Natural killer cell (primary cell): ENCODE results near the gene DSTYK. TPM values are rescaled to one million over a fixed set of nuclear protein-coding genes. Genes with fewer than 3 reads are reported as not detected.
A peak's percentile ranks its signal among the peaks of the same experiment; 100 is the strongest.
"Not testable (repeated sequence)": the region's sequence is repeated elsewhere in the genome, so short reads cannot be mapped to it uniquely, and the experiment has no call there.

Source experiments
- ATAC-seq, 3 donors: fragments of 150-1000 bp in 2 of 3; fragments of 200-7000 bp in 1 of 3; cut with Tn5 transposase; 1 replicate in 1 of 3; 2 replicates in 2 of 3; pipeline ENCODE4 v1.10.0; 2021; ENCODE audit warnings: mild to moderate bottlenecking in 2 of 3, moderate library complexity in 2 of 3
- DNase-seq, 2 donors: peaks; one replicate each; pipeline versions ENCODE4 v3.0.0 to v3.0.0-alpha.2; 2013 to 2021; ENCODE audit warnings: mixed read lengths in 1 of 2
- H3K27ac ChIP-seq: one replicate; pipeline ENCODE4 v1.5.1; 2013; ENCODE audit warnings: mild to moderate bottlenecking, low read length
- H3K27me3 ChIP-seq: one replicate; pipeline ENCODE4 v1.6.1; 2013; ENCODE audit warnings: low read length; ENCODE audit not compliant: control insufficient read depth, insufficient read depth
- H3K36me3 ChIP-seq: one replicate; pipeline ENCODE4 v1.6.1; 2013; ENCODE audit warnings: low read length; ENCODE audit not compliant: control insufficient read depth, insufficient read depth
- H3K4me1 ChIP-seq: one replicate; pipeline ENCODE4 v1.6.1; 2013; ENCODE audit warnings: low read length; ENCODE audit not compliant: control insufficient read depth, insufficient read depth
- H3K4me3 ChIP-seq: one replicate; pipeline ENCODE4 v1.5.1; 2013; ENCODE audit warnings: low read length
- H3K9me3 ChIP-seq: one replicate; pipeline ENCODE4 v1.6.1; 2013; ENCODE audit warnings: low read length; ENCODE audit not compliant: control insufficient read depth, insufficient read depth
- H3K27ac Mint-ChIP-seq, 2 donors: one replicate each; pipeline ENCODE4 v1.8.0; 2022; ENCODE audit warnings: mild to moderate bottlenecking in 2 of 2, mixed read lengths in 2 of 2, moderate library complexity in 1 of 2
- H3K27me3 Mint-ChIP-seq, 2 donors: one replicate each; pipeline ENCODE4 v1.8.0; 2022; ENCODE audit warnings: low read depth in 2 of 2, mixed read lengths in 2 of 2
- H3K36me3 Mint-ChIP-seq: one replicate; pipeline ENCODE4 v1.8.0; 2022; ENCODE audit warnings: mixed read lengths
- H3K4me1 Mint-ChIP-seq, 2 donors: one replicate each; pipeline ENCODE4 v1.8.0; 2022; ENCODE audit warnings: mixed read lengths in 2 of 2
- H3K4me3 Mint-ChIP-seq: one replicate; pipeline ENCODE4 v1.8.0; 2022; ENCODE audit warnings: mild to moderate bottlenecking, moderate library complexity, mixed read lengths
- H3K9me3 Mint-ChIP-seq, 2 donors: one replicate each; pipeline ENCODE4 v1.8.0; 2022; ENCODE audit warnings: mixed read lengths in 2 of 2
- CTCF ChIP-seq: fragments of 200-600 bp; IDR thresholded peaks from one replicate; pipeline ENCODE4 v1.8.0; 2022; ENCODE audit warnings: antibody characterized with exemption
- WGBS: methylation state at CpG from one replicate; pipeline ENCODE4 v1.1.7; 2013; ENCODE audit warnings: missing lambda C conversion rate; ENCODE audit not compliant: insufficient coverage; 5-methylcytosine and 5-hydroxymethylcytosine counted together
- intact Hi-C: fragments of 100-400 bp; cut with micrococcal nuclease; formaldehyde crosslinking; loops from one replicate; pipeline ENCODE4 v1.14.2; 2022
- total RNA-seq, 4 donors: library from RNA; stranded (reverse); fragments of 120-200 nt in 1 of 4; gene quantifications; one replicate each; pipeline versions ENCODE4 v1.2.3 to v1.2.4, GENCODE V29; 2013 to 2022

The DSTYK gene
- total RNA-seq, 3 donors from 2014 or later (not counting 1 experiment from before 2014, with no cell fraction given): 9.9 to 17.5 (median 14.9) TPM

- 75% methylated on average over 4 of the region's 4 CpGs for WGBS
- peaks cover 13% of the 10 kb centered on the region for H3K36me3 ChIP-seq
- Mint-ChIP-seq H3K27ac (peak overlapping the region in 1 of 2 donors; percentile 6), H3K4me1 (peaks cover 15 to 40% of the 10 kb centered on the region in 2 donors), H3K36me3 (no peaks in the 10 kb centered on the region), H3K27me3 (no peaks in the 10 kb centered on the region), H3K4me3 (no peak overlapping the region), H3K9me3 (no peaks in the 10 kb centered on the region)
- H3K4me3 ChIP-seq: no peak overlapping the region
- no peak overlapping the region for H3K27ac ChIP-seq
- H3K27me3 ChIP-seq: no peaks in the 10 kb centered on the region
- intact Hi-C loops: no loop called here
- DNase-seq (no peak), ATAC-seq (no peak)
- no peak for TF ChIP-seq CTCF
- H3K9me3 ChIP-seq: no peaks in the 10 kb centered on the region
- peaks cover 3% of the 10 kb centered on the region for H3K4me1 ChIP-seq
These were observed 27.7 kb downstream of the DSTYK start for GRCh38 chr1:205183676-205184335.

- DNase-seq: no peak
- no peak for TF ChIP-seq CTCF
- H3K27ac Mint-ChIP-seq: no peak overlapping the region
- H3K9me3 ChIP-seq: no peaks in the 10 kb centered on the region
- intact Hi-C loops: no loop called here
- H3K27ac ChIP-seq: no peak overlapping the region
- H3K4me1 ChIP-seq: peaks cover 3% of the 10 kb centered on the region
- no peak overlapping the region for H3K4me3 ChIP-seq
- WGBS: 87% methylated on average over 2 of the region's 2 CpGs
- peaks cover 13% of the 10 kb centered on the region for H3K36me3 ChIP-seq
- H3K36me3 Mint-ChIP-seq: no peaks in the 10 kb centered on the region
- no peaks in the 10 kb centered on the region for H3K27me3 Mint-ChIP-seq
- H3K9me3 Mint-ChIP-seq: no peaks in the 10 kb centered on the region
- no peaks in the 10 kb centered on the region for H3K27me3 ChIP-seq
- no peak overlapping the region for H3K4me3 Mint-ChIP-seq
- no peak for ATAC-seq
- peaks cover 15 to 39% of the 10 kb centered on the region in 2 donors for H3K4me1 Mint-ChIP-seq
These were observed 28.6 kb downstream of the DSTYK start for GRCh38 chr1:205182930-205183329.

DNA sequence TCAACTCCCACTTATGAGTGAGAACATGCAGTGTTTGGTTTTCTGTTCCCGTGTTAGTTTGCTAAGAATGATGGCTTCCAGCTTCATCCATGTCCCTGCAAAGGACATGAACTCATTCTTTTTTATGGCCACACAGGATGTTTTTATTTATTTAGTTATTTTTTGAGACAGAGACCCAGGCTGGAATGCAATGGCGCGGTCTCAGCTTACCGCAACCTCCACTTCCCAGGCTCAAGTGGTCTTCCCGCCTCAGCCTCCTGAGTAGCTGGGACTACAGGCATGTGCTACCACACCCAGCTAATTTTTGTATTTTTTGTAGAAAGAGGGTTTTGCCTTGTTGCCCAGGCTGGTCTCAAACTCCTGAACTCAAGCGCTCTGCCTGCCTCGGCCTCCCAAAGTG, 31.2 kb downstream of the DSTYK start:
- ATAC-seq, H3K27ac ChIP-seq, intact Hi-C loops: not testable (repeated sequence)

GRCh38 chr1:205179842-205180241, 31.7 kb downstream of the DSTYK start:
- 100% methylated on average over 2 of the region's 2 CpGs for WGBS
- TF ChIP-seq CTCF: no peak
- no peak overlapping the region for H3K4me3 ChIP-seq
- H3K4me1 ChIP-seq: peaks cover 3% of the 10 kb centered on the region
- no peak overlapping the region for H3K27ac Mint-ChIP-seq
- H3K4me3 Mint-ChIP-seq: no peak overlapping the region
- H3K4me1 Mint-ChIP-seq: peaks cover 11 to 18% of the 10 kb centered on the region in 2 donors
- H3K27me3 ChIP-seq: no peaks in the 10 kb centered on the region
- H3K36me3 ChIP-seq: peaks cover 12% of the 10 kb centered on the region
- DNase-seq (no peak), ATAC-seq (no peak)
- H3K27me3 Mint-ChIP-seq: no peaks in the 10 kb centered on the region
- no peaks in the 10 kb centered on the region for H3K9me3 Mint-ChIP-seq
- intact Hi-C loops: no loop called here
- H3K36me3 Mint-ChIP-seq: no peaks in the 10 kb centered on the region
- H3K9me3 ChIP-seq: no peaks in the 10 kb centered on the region
- H3K27ac ChIP-seq: no peak overlapping the region

More for the DNA sequence above, 31.2 kb downstream of the DSTYK start:
- DNase-seq, H3K27me3 ChIP-seq, H3K36me3 Mint-ChIP-seq, H3K9me3 Mint-ChIP-seq, H3K4me1 ChIP-seq, H3K9me3 ChIP-seq, H3K4me3 ChIP-seq, H3K4me3 Mint-ChIP-seq, H3K27me3 Mint-ChIP-seq, H3K27ac Mint-ChIP-seq: not testable (repeated sequence)
- H3K36me3 ChIP-seq: peaks cover 11% of the 10 kb centered on the region
- WGBS: 100% methylated on average over 6 of the region's 7 CpGs
- peaks cover 11 to 18% of the 10 kb centered on the region in 2 donors for H3K4me1 Mint-ChIP-seq
